NCI-H2107 treated with DMSO at 0.1 percent for 48 hours (cell line): ENCODE data around the gene ST14.
A peak's percentile ranks its signal among the peaks of the same experiment; 100 is the strongest.

ENCODE experiments used
- DNase-seq: peaks from one replicate; lab custom pipeline; 2025; ENCODE audit not compliant: unreplicated experiment; lab: John Stamatoyannopoulos, UW

ST14 gene

GRCh38 chr11:130208241-130209127 lies 48.9 kb downstream of the ST14 start:
- no peak for DNase-seq

- DNase-seq, result no peak
Observed at GRCh38 chr11:130209128-130209932, 49.7 kb downstream of the ST14 start.

DNA sequence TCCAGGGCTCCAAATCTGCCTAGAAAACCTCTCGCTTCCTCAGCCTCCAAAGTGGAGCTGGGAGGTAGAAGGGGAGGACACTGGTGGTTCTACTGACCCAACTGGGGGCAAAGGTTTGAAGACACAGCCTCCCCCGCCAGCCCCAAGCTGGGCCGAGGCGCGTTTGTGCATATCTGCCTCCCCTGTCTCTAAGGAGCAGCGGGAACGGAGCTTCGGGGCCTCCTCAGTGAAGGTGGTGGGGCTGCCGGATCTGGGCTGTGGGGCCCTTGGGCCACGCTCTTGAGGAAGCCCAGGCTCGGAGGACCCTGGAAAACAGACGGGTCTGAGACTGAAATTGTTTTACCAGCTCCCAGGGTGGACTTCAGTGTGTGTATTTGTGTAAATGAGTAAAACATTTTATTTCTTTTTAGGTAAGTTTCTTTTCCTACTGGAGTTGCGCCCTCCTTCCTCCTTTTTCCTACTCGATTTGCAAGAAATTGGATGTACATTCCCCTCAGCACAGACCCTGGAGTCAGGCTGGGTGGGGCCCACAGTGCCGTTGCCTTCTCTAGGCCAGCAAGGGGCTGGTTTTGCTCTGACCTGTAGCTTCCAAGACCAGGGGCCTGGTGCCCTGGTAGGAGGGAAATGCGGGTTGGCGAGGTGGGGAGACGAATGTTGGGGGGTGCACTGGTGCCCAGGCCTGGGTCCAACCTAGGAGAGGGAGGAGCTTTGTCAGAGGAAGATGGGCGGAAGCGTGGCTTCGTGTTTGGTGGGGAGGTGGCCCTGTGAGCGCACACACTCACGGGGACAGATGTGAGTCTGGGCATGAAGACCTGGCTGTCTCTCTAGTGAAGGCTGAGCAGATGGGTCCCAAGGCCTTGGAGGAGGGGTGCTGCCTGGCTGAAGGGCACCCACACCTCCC lies 50.6 kb downstream of the ST14 start:
- no peak for DNase-seq

- DNase-seq, result no peak
Observed at GRCh38 chr11:130211144-130211543, 51.6 kb downstream of the ST14 start.

GRCh38 chr11:130211781-130212401 lies 52.3 kb downstream of the ST14 start:
- no peak for DNase-seq

DNA sequence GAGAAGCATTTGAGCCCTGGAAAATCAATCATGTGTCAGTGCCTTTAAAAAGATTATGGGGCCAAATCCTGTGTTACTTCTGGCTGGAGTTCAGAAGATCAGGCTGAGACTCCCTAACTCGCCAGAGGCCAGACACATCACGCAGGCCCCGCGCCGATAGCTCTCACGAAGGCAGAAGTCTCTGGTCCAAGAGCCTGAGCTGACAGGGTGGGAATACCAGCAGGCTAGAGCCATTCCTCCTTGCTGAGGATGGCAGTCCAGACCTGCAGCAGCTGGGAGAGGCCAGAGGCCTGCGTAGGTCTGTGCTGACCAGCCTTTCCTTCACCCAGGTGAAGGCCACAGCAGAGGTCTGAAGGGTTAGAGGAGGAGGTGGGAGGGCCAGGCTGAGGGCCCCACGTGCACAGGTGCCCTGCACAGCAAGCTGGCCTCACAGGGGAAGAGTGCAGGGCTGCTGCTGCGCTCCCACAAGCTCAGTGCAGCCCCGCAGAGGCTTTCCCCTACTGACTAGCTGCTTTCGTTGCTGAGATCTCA lies 52.9 kb downstream of the ST14 start:
- no peak for DNase-seq

DNA sequence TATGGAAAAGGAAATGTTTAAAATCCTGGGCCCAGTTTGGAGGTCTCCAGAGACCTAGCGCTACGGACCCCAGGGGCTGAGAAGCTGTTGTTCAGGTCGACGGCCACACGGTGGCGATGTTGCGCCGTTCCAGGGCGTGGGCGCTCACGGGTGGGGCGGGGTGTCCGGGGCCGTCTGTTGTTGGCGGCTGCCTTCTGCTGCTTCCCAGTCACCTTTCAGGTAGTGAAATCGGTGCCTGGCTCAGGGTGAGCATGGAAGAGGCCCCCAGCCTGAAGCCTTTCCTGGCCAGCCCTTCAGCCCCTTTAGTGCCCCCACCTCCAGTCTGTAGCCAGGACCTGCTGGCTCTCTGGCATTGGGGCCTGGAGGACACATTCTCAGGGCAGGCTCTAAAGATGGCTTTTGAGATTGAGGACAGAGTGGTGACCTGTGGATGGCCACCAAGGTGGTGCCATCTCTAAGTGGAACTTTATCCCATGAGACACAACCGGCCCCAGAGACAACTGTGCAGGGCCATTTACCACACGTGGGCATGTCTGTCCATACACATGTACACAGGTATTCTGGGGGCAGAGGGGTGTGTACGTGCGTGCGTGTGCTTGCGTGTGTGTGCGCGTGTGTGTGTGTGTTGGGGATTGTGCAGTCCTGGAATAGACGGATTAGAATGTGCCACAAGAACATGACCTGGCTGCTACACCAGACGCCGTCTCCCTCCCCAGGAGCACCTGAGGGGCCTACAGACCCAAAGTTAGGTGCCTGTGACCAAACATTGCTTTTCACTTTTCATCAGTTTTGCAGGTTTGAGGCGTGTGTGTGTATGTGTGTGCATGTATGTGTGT lies 53.8 kb downstream of the ST14 start:
- DNase-seq, result peak; percentile 27

GRCh38 chr11:130213979-130214281 lies 54.3 kb downstream of the ST14 start:
- no peak for DNase-seq

DNA sequence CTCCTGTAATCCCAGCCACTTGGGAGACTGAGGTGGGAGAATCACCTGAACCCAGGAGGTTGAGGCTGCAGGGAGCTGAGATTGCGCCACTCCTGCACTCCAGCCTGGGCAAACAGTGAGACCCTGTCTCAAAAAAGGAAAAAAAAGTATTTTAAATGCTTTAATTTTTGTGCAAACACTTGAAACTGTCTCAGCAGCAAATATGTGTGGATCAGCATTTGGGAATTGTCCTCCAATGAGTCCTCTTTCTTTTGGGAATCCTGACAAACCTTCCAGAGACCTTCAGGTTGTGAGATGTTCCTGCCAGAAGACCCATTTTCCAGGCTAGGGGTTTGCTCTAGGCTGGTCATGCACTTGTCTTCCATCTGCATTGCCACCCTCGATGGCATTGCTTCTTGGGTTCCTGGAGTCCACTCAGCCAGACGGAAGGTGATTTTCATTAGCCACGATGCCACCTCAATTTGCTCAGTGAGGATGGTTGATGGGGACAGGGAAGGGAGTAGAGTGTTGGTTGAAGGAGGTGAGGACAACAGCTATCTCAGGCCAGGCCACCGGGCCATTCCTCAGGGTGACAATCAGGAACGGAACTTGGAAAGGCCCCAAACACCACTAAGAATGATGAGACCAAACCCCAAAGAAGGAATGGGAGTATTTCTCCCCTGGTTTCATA lies 55.4 kb downstream of the ST14 start:
- no peak for DNase-seq

- DNase-seq, result no peak
Observed at GRCh38 chr11:130215531-130216220, 56.1 kb downstream of the ST14 start.

DNA sequence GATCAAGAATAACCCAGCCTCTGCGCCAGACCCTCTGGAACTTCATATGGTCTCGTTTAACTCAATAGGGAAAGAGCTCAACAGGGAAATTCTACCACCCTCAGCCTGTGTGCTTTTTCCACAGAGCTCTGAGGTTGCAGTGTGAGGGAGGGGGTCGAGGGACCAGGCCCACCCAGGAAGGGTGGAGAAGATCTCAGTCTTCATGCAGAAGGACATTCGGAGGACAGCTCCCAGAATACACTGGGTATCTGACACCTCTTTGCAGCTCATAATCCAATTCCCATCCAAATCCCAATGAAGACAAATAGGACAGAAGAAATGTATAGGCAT lies 56.6 kb downstream of the ST14 start:
- no peak for DNase-seq

- DNase-seq, result no peak
Observed at GRCh38 chr11:130216591-130217132, 57.1 kb downstream of the ST14 start.

DNA sequence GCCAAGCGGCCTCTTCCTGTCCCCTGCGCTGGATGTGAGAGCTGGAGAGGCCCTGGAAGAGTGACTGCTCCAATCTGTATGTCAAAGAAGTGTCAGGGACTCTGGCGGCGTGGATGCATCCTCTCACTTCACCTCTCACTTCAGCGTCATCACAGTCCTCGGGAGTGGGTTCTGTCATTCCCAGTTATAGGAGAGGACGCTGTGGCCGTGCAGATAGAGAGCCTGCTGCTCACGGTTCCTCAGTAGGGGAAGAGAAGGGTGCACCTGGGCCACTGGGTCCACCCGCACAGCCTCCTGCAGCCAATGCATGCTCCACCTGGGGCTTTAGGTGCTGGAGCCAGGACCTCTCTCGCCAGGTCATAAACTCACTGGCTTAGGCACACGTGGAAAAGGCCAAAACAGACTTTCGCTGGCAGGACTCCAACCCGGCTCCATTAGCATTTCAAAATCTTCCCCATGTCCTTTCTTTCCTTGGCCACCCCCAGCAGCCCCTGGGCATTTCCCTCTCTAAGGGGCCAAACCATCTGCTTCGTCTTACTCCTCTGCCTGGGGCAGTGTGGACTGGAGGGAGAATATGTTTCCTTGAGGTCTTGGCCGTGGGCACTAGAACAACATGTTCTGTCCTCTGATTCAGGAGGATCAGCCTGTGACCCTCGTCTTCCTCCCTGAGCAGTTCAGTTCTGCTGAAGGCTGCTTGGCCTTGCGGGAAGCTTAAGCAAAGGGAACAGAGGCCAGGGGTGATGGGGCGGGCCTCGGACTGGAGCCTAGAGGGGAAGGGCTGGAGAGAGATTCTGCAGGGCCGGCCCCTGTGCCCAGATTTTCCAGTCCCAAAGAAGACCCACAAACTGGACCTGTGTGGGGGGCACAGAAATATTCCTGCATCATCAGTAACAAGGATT lies 57.8 kb downstream of the ST14 start:
- no peak for DNase-seq

- no peak for DNase-seq
Observed at GRCh38 chr11:130218501-130219070, 59.0 kb downstream of the ST14 start.

GRCh38 chr11:130219148-130219547 lies 59.6 kb downstream of the ST14 start:
- no peak for DNase-seq

DNA sequence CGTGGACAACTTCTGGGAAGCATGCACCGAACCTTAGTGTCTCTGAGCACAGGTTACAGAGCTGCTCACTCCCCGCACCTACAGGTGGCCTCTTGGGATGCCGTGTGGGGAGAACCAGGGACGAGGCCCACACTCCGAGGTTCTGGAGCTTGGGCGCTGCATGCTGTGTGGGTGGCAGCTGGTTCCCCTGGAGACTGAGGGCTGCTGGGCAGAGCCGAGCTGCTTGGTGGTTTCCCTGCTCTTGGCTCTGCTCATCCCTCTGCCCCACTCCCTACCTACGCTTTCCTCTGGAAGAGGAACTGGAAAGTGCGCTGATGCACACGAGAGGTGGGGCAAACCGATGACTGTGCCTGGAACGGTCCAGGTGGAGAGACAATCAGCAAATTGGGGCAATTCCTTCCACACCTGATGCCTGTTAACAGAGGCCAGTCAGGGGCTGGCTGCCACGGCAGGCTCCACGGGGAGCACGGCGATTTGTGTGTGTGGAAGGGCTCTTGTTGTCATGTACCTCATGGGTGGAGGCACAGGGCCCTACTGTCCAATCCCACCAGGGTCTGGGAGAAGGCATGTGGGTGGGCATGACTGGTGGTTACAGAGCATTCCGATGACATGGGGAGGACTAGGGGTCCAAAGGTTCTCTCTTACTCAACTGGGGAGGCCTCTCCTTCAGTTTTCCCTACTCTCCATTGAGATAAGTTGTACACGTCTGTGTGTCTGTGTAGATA lies 60.9 kb downstream of the ST14 start:
- DNase-seq, result no peak
